HG03575 (cell line): ENCODE measurements around the gene LIN54.
A peak's percentile ranks its signal among the peaks of the same experiment; 100 is the strongest.
"Not testable (repeated sequence)": the region's sequence is repeated elsewhere in the genome, so short reads cannot be mapped to it uniquely, and the experiment has no call there.

Experiments used
- ATAC-seq: cut with Tn5 transposase; IDR thresholded peaks from one replicate; pipeline ENCODE4 v1.9.1; 2021; ENCODE audit not compliant: unreplicated experiment, insufficient number of reproducible peaks, low FRiP score; ENCODE audit errors: extremely low read depth

LIN54 gene

GRCh38 chr4:83010522-83011318 lies at the start of gene LIN54:
Gene LIN54, minus strand, starts transcription at chr4:83010823. Its CDS starts 25,979 bp downstream, at chr4:82984844.
- ATAC-seq = no peak

- no peak for ATAC-seq
Measured at GRCh38 chr4:83054928-83055327, 44.3 kb upstream of the LIN54 start.

GRCh38 chr4:83048781-83049180 lies 38.2 kb upstream of the LIN54 start:
- not testable (repeated sequence) for ATAC-seq

- ATAC-seq = no peak
Measured at GRCh38 chr4:83046693-83047473, 36.3 kb upstream of the LIN54 start.

GRCh38 chr4:83043801-83044407 lies 33.3 kb upstream of the LIN54 start:
- no peak for ATAC-seq

GRCh38 chr4:83043157-83043556 lies 32.5 kb upstream of the LIN54 start:
- not testable (repeated sequence) for ATAC-seq

- no peak for ATAC-seq
Measured at GRCh38 chr4:83040269-83040668, 29.6 kb upstream of the LIN54 start.

GRCh38 chr4:83036991-83037665 lies 26.5 kb upstream of the LIN54 start:
- no peak for ATAC-seq

GRCh38 chr4:83034630-83035494 lies 24.2 kb upstream of the LIN54 start, which contains the start of gene COPS4:
Gene COPS4, plus strand, starts transcription at chr4:83035183. Its CDS starts 42 bp downstream, at chr4:83035225.
- ATAC-seq = peak; percentile 94

GRCh38 chr4:83029688-83030087 lies 19.1 kb upstream of the LIN54 start:
- ATAC-seq = no peak

- ATAC-seq = no peak
Measured at GRCh38 chr4:83028976-83029375, 18.4 kb upstream of the LIN54 start.

- no peak for ATAC-seq
Measured at GRCh38 chr4:83025563-83025962, 14.9 kb upstream of the LIN54 start.

- ATAC-seq = no peak
Measured at GRCh38 chr4:83024233-83024632, 13.6 kb upstream of the LIN54 start.

- ATAC-seq = not testable (repeated sequence)
Measured at GRCh38 chr4:83023599-83023998, 13.0 kb upstream of the LIN54 start.

GRCh38 chr4:83022724-83023450 lies 12.3 kb upstream of the LIN54 start:
- ATAC-seq = no peak

GRCh38 chr4:83019794-83020494 lies 9.3 kb upstream of the LIN54 start:
- no peak for ATAC-seq

GRCh38 chr4:83013902-83014301 lies 3.3 kb upstream of the LIN54 start:
- ATAC-seq = no peak
